Common myeloid progenitor, CD34-positive (primary cell): ENCODE measurements around the gene MRGPRG.

Experiments
- CTCF ChIA-PET: fragments of 350-600 bp; sonication (Branson Sonifier 250); formaldehyde crosslinking; loops from one replicate; lab custom pipeline; 2021; ENCODE audit warnings: antibody characterized with exemption; lab: Charles Lee
- POLR2A ChIA-PET: fragments of 350-600 bp; sonication (Branson Sonifier 250); formaldehyde crosslinking; loops from one replicate; lab custom pipeline; 2021; ENCODE audit warnings: antibody characterized with exemption; lab: Charles Lee
- DNase-seq, 3 donors: peaks; one replicate each; pipeline versions ENCODE4 v3.0.0 to v3.0.0-alpha.2; 2013
- H3K27ac ChIP-seq, 2 experiments: 1 replicate in 1 of 2; 2 replicates in 1 of 2; pipeline ENCODE4 v1.7.0; 2013; ENCODE audit warnings: inconsistent platforms in 2 of 2, low read length in 2 of 2, mild to moderate bottlenecking in 2 of 2, low read depth in 1 of 2, moderate library complexity in 1 of 2; ENCODE audit not compliant: severe bottlenecking in 2 of 2, insufficient read depth in 1 of 2, poor library complexity in 1 of 2
- H3K27me3 ChIP-seq, 5 experiments: replicated peaks in 2 of 5; 1 replicate in 3 of 5; 2 replicates in 2 of 5; pipeline versions ENCODE4 v1.6.1 to v1.7.0; 2013; ENCODE audit warnings: low read length in 4 of 5, mild to moderate bottlenecking in 2 of 5, moderate library complexity in 2 of 5, inconsistent platforms in 1 of 5; ENCODE audit not compliant: insufficient read depth in 5 of 5, control insufficient read depth in 4 of 5
- H3K36me3 ChIP-seq, 4 experiments: 1 replicate in 2 of 4; 2 replicates in 2 of 4; pipeline versions ENCODE4 v1.6.1 to v1.7.0; 2013; ENCODE audit warnings: low read length in 3 of 4, control low read depth in 1 of 4, mild to moderate bottlenecking in 1 of 4; ENCODE audit not compliant: control insufficient read depth in 4 of 4, insufficient read depth in 4 of 4
- H3K4me1 ChIP-seq, 4 experiments: 1 replicate in 3 of 4; 2 replicates in 1 of 4; pipeline versions ENCODE4 v1.6.1 to v1.7.1; 2013; ENCODE audit warnings: low read length in 3 of 4, mild to moderate bottlenecking in 3 of 4, control low read depth in 1 of 4, inconsistent platforms in 1 of 4, moderate library complexity in 1 of 4; ENCODE audit not compliant: control insufficient read depth in 4 of 4, insufficient read depth in 4 of 4; ENCODE audit errors: control extremely low read depth in 1 of 4
- H3K4me3 ChIP-seq, 7 experiments: 1 replicate in 4 of 7; 2 replicates in 3 of 7; pipeline versions ENCODE4 v1.5.1 to v1.7.0; 2013; ENCODE audit warnings: mild to moderate bottlenecking in 7 of 7, low read length in 6 of 7, moderate library complexity in 6 of 7, inconsistent platforms in 2 of 7, low read depth in 2 of 7, control low read depth in 1 of 7; ENCODE audit not compliant: insufficient read depth in 4 of 7, control insufficient read depth in 1 of 7; ENCODE audit errors: extremely low read depth in 1 of 7
- H3K9me3 ChIP-seq, 5 experiments: 1 replicate in 4 of 5; 2 replicates in 1 of 5; pipeline versions ENCODE4 v1.6.1 to v1.7.1; 2013; ENCODE audit warnings: low read length in 4 of 5, mild to moderate bottlenecking in 2 of 5, inconsistent platforms in 1 of 5, low read depth in 1 of 5, moderate library complexity in 1 of 5; ENCODE audit not compliant: control insufficient read depth in 4 of 5, insufficient read depth in 2 of 5; ENCODE audit errors: control extremely low read depth in 1 of 5
- WGBS: methylation state at CpG from one replicate; pipeline ENCODE4 v1.1.5; 2013; ENCODE audit not compliant: insufficient coverage; 5-methylcytosine and 5-hydroxymethylcytosine counted together

MRGPRG gene

GRCh38 chr11:3198815-3199214, 19.8 kb downstream of the MRGPRG start:
- peaks cover 0 to 33% (median 9%) of the 10 kb centered on the region in 5 experiments for H3K27me3 ChIP-seq
- H3K36me3 ChIP-seq = no peaks in the 10 kb centered on the region
- ChIA-PET POLR2A (no interaction called here), CTCF (interaction anchor here (1.2 kb wide), 1 partner anchor 16 kb away, joined by 4 read pairs; no protein-coding TSS in a partner anchor)
- no peak for DNase-seq
- no peak overlapping the region for H3K27ac ChIP-seq
- H3K4me3 ChIP-seq = no peak overlapping the region
- no peaks in the 10 kb centered on the region for H3K9me3 ChIP-seq
- H3K4me1 ChIP-seq = peaks cover 0 to 20% (median 17%) of the 10 kb centered on the region in 4 experiments
- 88% methylated on average over 15 of the region's 15 CpGs for WGBS

- Histone ChIP-seq H3K27ac (no peak overlapping the region), H3K27me3 (peaks cover 0 to 26% (median 4%) of the 10 kb centered on the region in 5 experiments), H3K4me3 (no peak overlapping the region), H3K4me1 (peaks cover 0 to 14% (median 11%) of the 10 kb centered on the region in 4 experiments), H3K36me3 (no peaks in the 10 kb centered on the region), H3K9me3 (no peaks in the 10 kb centered on the region)
- ChIA-PET CTCF (interaction anchor here (1.2 kb wide), 1 partner anchor 16 kb away, joined by 4 read pairs; no protein-coding TSS in a partner anchor), POLR2A (interaction anchor here (1.2 kb wide), 1 partner anchor 9 kb away, joined by 3 read pairs; no protein-coding TSS in a partner anchor)
- DNase-seq = no peak
- WGBS = 96% methylated on average over 4 of the region's 8 CpGs
These were observed 20.6 kb downstream of the MRGPRG start for GRCh38 chr11:3197878-3198528.

- CTCF ChIA-PET = interaction anchor here (1.8 kb wide), 1 partner anchor 20 kb away, joined by 6 read pairs; no protein-coding TSS in a partner anchor
- Histone ChIP-seq H3K9me3 (no peaks in the 10 kb centered on the region), H3K4me1 (peaks cover 0 to 10% (median 2%) of the 10 kb centered on the region in 4 experiments), H3K27me3 (peaks cover 0 to 18% (median 0%) of the 10 kb centered on the region in 5 experiments), H3K4me3 (no peak overlapping the region), H3K27ac (no peak overlapping the region), H3K36me3 (no peaks in the 10 kb centered on the region)
- 97% methylated on average over 9 of the region's 11 CpGs for WGBS
- DNase-seq = no peak
- POLR2A ChIA-PET = interaction anchor here (1.2 kb wide), 1 partner anchor 10 kb away, joined by 3 read pairs; no protein-coding TSS in a partner anchor
These were observed 21.4 kb downstream of the MRGPRG start for GRCh38 chr11:3197044-3197695.

- ChIA-PET CTCF (interaction anchor here (1.1 to 1.8 kb wide), 4 partner anchors 13 to 67 kb away, joined by 3 to 6 read pairs (median 4); no protein-coding TSS in a partner anchor), POLR2A (no interaction called here)
- Histone ChIP-seq H3K27me3 (peaks cover 0 to 10% (median 0%) of the 10 kb centered on the region in 5 experiments), H3K4me3 (no peak overlapping the region), H3K36me3 (no peaks in the 10 kb centered on the region), H3K4me1 (peaks cover 0 to 10% (median 2%) of the 10 kb centered on the region in 4 experiments), H3K9me3 (no peaks in the 10 kb centered on the region), H3K27ac (no peak overlapping the region)
- DNase-seq = no peak
- 94% methylated on average over 21 of the region's 23 CpGs for WGBS
These were observed 22.2 kb downstream of the MRGPRG start for GRCh38 chr11:3196161-3197043.

GRCh38 chr11:3195251-3196160, 23.1 kb downstream of the MRGPRG start:
- CTCF ChIA-PET = interaction anchor here (1.0 to 1.8 kb wide), 7 partner anchors 10 to 86 kb away, joined by 3 to 6 read pairs (median 4); no protein-coding TSS in a partner anchor
- peaks cover 0 to 10% (median 2%) of the 10 kb centered on the region in 4 experiments for H3K4me1 ChIP-seq
- DNase-seq = no peak
- no peaks in the 10 kb centered on the region for H3K36me3 ChIP-seq
- H3K9me3 ChIP-seq = no peaks in the 10 kb centered on the region
- WGBS = 78% methylated on average over 21 of the region's 22 CpGs
- no peak overlapping the region for H3K27ac ChIP-seq
- no peak overlapping the region for H3K4me3 ChIP-seq
- POLR2A ChIA-PET = no interaction called here
- peaks cover 0 to 5% (median 0%) of the 10 kb centered on the region in 5 experiments for H3K27me3 ChIP-seq
